HEK293 (cell line): ENCODE data around the gene KDM4C.

ENCODE experiments used
- CTCF ChIA-PET: fragments of 350-600 bp; formaldehyde crosslinking; extraction: SDS; loops from one replicate; lab custom pipeline; 2021; ENCODE audit warnings: antibody characterized with exemption; lab: Yijun Ruan, JAX
- POLR2A ChIA-PET: fragments of 300-600 bp; formaldehyde crosslinking; extraction: SDS; loops from one replicate; lab custom pipeline; 2020; ENCODE audit warnings: antibody characterized with exemption, inconsistent platforms; lab: Yijun Ruan, JAX
- H3K27ac ChIP-seq: fragments of 200-500 bp; sonication (Bioruptor generic); 2 replicates; pipeline ENCODE4 v1.5.1; 2014; ENCODE audit warnings: low read depth, low read length, control low read depth, inconsistent platforms; ENCODE audit errors: extremely low read depth
- H3K36me3 ChIP-seq, 2 experiments: fragments of 200-500 bp in 1 of 2; sonication (Bioruptor generic) in 1 of 2; 1 replicate in 1 of 2; 2 replicates in 1 of 2; pipeline ENCODE4 v1.5.1; 2014 to 2017; ENCODE audit warnings: inconsistent platforms in 2 of 2, low read length in 2 of 2; ENCODE audit not compliant: control insufficient read depth in 2 of 2, insufficient read depth in 1 of 2
- H3K4me1 ChIP-seq: fragments of 200-500 bp; sonication (Bioruptor generic); 2 replicates; pipeline ENCODE4 v1.5.1; 2014; ENCODE audit warnings: mild to moderate bottlenecking, low read length, inconsistent platforms; ENCODE audit not compliant: control insufficient read depth, insufficient read depth
- H3K4me3 ChIP-seq: 2 replicates; pipeline ENCODE4 v1.5.1; 2011; ENCODE audit warnings: low read depth, mild to moderate bottlenecking, control low read depth, low read length, moderate library complexity
- H3K9me3 ChIP-seq: fragments of 200-500 bp; sonication (Bioruptor generic); 2 replicates; pipeline ENCODE4 v1.5.1; 2014; ENCODE audit warnings: low read depth, low read length, inconsistent platforms; ENCODE audit not compliant: control insufficient read depth, insufficient read depth
- BCL11B ChIP-seq: fragments of 450-650 bp; formaldehyde crosslinking; IDR thresholded peaks from 2 replicates; pipeline ENCODE4 v1.5.1; 2016; ENCODE audit warnings: low read depth, missing biosample characterization, missing genetic modification characterization
- FEZF1 ChIP-seq: fragments of 450-650 bp; formaldehyde crosslinking; IDR thresholded peaks from 2 replicates; pipeline ENCODE4 v1.5.1; 2016; ENCODE audit warnings: missing biosample characterization, missing genetic modification characterization
- GLIS1 ChIP-seq: fragments of 450-650 bp; formaldehyde crosslinking; IDR thresholded peaks from 2 replicates; pipeline ENCODE4 v1.5.1; 2016; ENCODE audit warnings: missing biosample characterization, missing genetic modification characterization
- HOXA7 ChIP-seq: sonication (generic); formaldehyde crosslinking; IDR thresholded peaks from 2 replicates; pipeline ENCODE4 v1.8.1; 2022; ENCODE audit warnings: missing genetic modification reagents, borderline replicate concordance
- HOXC10 ChIP-seq: sonication (generic); formaldehyde crosslinking; IDR thresholded peaks from 2 replicates; pipeline ENCODE4 v1.8.1; 2023; ENCODE audit warnings: mild to moderate bottlenecking, missing genetic modification reagents
- OSR2 ChIP-seq: fragments of 450-650 bp; formaldehyde crosslinking; IDR thresholded peaks from 2 replicates; pipeline ENCODE4 v1.5.1; 2016; ENCODE audit warnings: missing biosample characterization, missing genetic modification characterization
- PRDM10 ChIP-seq: fragments of 450-650 bp; formaldehyde crosslinking; IDR thresholded peaks from 2 replicates; pipeline ENCODE4 v1.5.1; 2016; ENCODE audit warnings: missing biosample characterization, missing genetic modification characterization
- REST ChIP-seq: fragments of 450-650 bp; formaldehyde crosslinking; IDR thresholded peaks from 2 replicates; pipeline ENCODE4 v1.5.1; 2016; ENCODE audit warnings: missing biosample characterization, missing genetic modification characterization
- ZNF10 ChIP-seq: fragments of 450-650 bp; formaldehyde crosslinking; IDR thresholded peaks from 2 replicates; pipeline ENCODE4 v1.5.1; 2017; ENCODE audit warnings: missing biosample characterization, missing genetic modification characterization
- ZNF16 ChIP-seq: fragments of 450-650 bp; formaldehyde crosslinking; IDR thresholded peaks from 2 replicates; pipeline ENCODE4 v1.5.1; 2016; ENCODE audit warnings: low read depth, missing biosample characterization, missing genetic modification characterization
- ZNF266 ChIP-seq: fragments of 450-650 bp; formaldehyde crosslinking; IDR thresholded peaks from 2 replicates; pipeline ENCODE4 v1.5.1; 2016; ENCODE audit warnings: missing biosample characterization, missing genetic modification characterization, low read depth
- ZNF391 ChIP-seq: fragments of 450-650 bp; formaldehyde crosslinking; IDR thresholded peaks from 2 replicates; pipeline ENCODE4 v1.5.1; 2016; ENCODE audit warnings: low read depth, missing biosample characterization, missing genetic modification characterization, borderline replicate concordance
- ZNF514 ChIP-seq: fragments of 450-650 bp; formaldehyde crosslinking; IDR thresholded peaks from 2 replicates; pipeline ENCODE4 v1.5.1; 2016; ENCODE audit warnings: missing biosample characterization, missing genetic modification characterization
- ZNF521 ChIP-seq: fragments of 450-650 bp; formaldehyde crosslinking; IDR thresholded peaks from 2 replicates; pipeline ENCODE4 v1.5.1; 2017; ENCODE audit warnings: missing biosample characterization, mild to moderate bottlenecking, missing genetic modification characterization
- ZNF530 ChIP-seq: fragments of 450-650 bp; formaldehyde crosslinking; IDR thresholded peaks from 2 replicates; pipeline ENCODE4 v1.5.1; 2016; ENCODE audit warnings: low read depth, missing biosample characterization, missing genetic modification characterization
- ZNF548 ChIP-seq: fragments of 450-650 bp; formaldehyde crosslinking; IDR thresholded peaks from 2 replicates; pipeline ENCODE4 v1.5.1; 2016; ENCODE audit warnings: missing biosample characterization, missing genetic modification characterization
- ZNF555 ChIP-seq: fragments of 450-650 bp; formaldehyde crosslinking; conservative IDR thresholded peaks from 2 replicates; pipeline ENCODE4 v1.5.1; 2017; ENCODE audit warnings: missing biosample characterization, mild to moderate bottlenecking, missing genetic modification characterization, inconsistent platforms
- ZNF660 ChIP-seq: fragments of 450-650 bp; IDR thresholded peaks from 2 replicates; pipeline ENCODE4 v1.5.1; 2018; ENCODE audit warnings: missing biosample characterization, mild to moderate bottlenecking, missing genetic modification characterization
- ZNF837 ChIP-seq: fragments of 450-650 bp; formaldehyde crosslinking; IDR thresholded peaks from 2 replicates; pipeline ENCODE4 v1.5.1; 2016; ENCODE audit warnings: missing biosample characterization, missing genetic modification characterization
- TF ChIP-seq, protein P1 (sequence below): fragments of 450-650 bp; formaldehyde crosslinking; IDR thresholded peaks from 2 replicates; pipeline ENCODE4 v1.5.1; 2016; ENCODE audit warnings: missing biosample characterization, missing genetic modification characterization, low read depth

Gene KDM4C

DNA sequence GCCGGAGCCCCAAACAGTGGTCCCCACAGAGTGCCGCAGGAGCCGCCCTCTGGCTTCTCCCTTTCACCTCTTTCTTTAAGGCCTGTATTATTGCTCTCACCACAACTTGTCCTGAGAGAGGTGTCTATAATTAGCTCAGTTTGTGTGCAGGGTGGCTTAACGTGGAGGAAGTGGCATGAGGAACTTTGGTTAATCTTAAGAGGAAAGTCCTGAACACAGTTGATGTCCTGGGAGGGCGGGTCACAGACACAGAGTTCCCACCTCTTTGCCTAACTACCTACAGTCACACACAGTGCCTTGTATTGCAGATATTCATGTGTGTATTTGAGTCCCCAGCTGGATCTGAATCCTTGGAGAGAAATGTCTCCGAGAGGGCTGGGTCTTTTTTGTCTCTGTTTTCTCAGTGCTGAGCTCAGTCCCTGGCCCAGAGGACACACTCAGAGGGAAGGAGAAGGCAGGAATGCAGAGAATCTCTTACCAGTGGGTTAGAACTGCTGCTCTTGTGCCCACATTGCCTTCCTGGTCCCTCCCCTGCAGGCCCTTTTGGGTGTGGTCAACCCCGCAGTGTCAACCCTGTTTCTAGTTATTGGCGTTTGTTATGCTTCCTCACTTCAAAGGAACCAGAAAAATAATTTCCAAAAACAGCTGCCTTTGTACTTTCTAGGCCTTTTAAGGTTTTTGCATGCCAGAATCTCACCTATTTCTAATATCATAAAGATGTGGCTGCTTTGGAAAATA lies 392.5 kb downstream of the KDM4C start:
- H3K36me3 ChIP-seq: no peaks in the 10 kb centered on the region
- POLR2A ChIA-PET: no interaction called here
- H3K4me3 ChIP-seq: no peak overlapping the region

More for the DNA sequence above, 392.5 kb downstream of the KDM4C start:
- CTCF ChIA-PET: interaction anchor here (0.6 kb wide), 1 partner anchor 241 kb away, joined by 3 read pairs; no protein-coding TSS in a partner anchor
- no peak for TF ChIP-seq REST (tag by site-specific recombination)
- no peak for TF ChIP-seq ZNF391
- no peak for TF ChIP-seq ZNF514 (tag by site-specific recombination)
- TF ChIP-seq ZNF266 (tag by site-specific recombination): no peak
- TF ChIP-seq ZNF10: no peak
- no peak for TF ChIP-seq ZNF837
- no peak for TF ChIP-seq ZNF555 (tag by site-specific recombination)
- no peak for TF ChIP-seq HOXA7 (CRISPR knock-in tag)
- TF ChIP-seq ZNF521 (tag by site-specific recombination): no peak
- TF ChIP-seq ZNF548 (tag by site-specific recombination): no peak
- no peak for TF ChIP-seq PRDM10 (tag by site-specific recombination)
- TF ChIP-seq HOXC10 (CRISPR knock-in tag): no peak
- no peak for TF ChIP-seq ZNF16 (tag by site-specific recombination)
- TF ChIP-seq, protein P1, sequence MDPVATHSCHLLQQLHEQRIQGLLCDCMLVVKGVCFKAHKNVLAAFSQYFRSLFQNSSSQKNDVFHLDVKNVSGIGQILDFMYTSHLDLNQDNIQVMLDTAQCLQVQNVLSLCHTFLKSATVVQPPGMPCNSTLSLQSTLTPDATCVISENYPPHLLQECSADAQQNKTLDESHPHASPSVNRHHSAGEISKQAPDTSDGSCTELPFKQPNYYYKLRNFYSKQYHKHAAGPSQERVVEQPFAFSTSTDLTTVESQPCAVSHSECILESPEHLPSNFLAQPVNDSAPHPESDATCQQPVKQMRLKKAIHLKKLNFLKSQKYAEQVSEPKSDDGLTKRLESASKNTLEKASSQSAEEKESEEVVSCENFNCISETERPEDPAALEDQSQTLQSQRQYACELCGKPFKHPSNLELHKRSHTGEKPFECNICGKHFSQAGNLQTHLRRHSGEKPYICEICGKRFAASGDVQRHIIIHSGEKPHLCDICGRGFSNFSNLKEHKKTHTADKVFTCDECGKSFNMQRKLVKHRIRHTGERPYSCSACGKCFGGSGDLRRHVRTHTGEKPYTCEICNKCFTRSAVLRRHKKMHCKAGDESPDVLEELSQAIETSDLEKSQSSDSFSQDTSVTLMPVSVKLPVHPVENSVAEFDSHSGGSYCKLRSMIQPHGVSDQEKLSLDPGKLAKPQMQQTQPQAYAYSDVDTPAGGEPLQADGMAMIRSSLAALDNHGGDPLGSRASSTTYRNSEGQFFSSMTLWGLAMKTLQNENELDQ (tag by site-specific recombination): no peak
- TF ChIP-seq BCL11B (tag by site-specific recombination): no peak
- TF ChIP-seq GLIS1 (tag by site-specific recombination): no peak
- TF ChIP-seq FEZF1: no peak
- TF ChIP-seq ZNF530 (tag by site-specific recombination): no peak
- TF ChIP-seq OSR2: no peak
- no peak for TF ChIP-seq ZNF660 (tag by site-specific recombination)
- no peaks in the 10 kb centered on the region for H3K4me1 ChIP-seq
- no peak overlapping the region for H3K27ac ChIP-seq
- H3K9me3 ChIP-seq: no peaks in the 10 kb centered on the region
